ENCODE measurements around the gene TSKS.

The TSKS gene

GRCh38 chr19:49766007-49766929 lies 3.2 kb upstream of the TSKS start:
- Histone ChIP-seq H3K79me2 (peaks cover 35% of the 10 kb centered on the region), H3K4me1 (peaks cover 9% of the 10 kb centered on the region), H3K9ac (no peak overlapping the region), H3K27me3 (ENCODE audit: control insufficient read depth, insufficient read depth, low read length) (no peaks in the 10 kb centered on the region), H3K4me2 (ENCODE audit: low read length) (peak overlapping the region; percentile 78), H3K27ac (peak overlapping the region; percentile 87), H2AFZ (peak overlapping the region; percentile 91), H3K4me3 (ENCODE audit: low read depth, low read length) (peak overlapping the region; percentile 66), H3K9me3 (ENCODE audit: control insufficient read depth, low read length) (no peaks in the 10 kb centered on the region), H3K36me3 (ENCODE audit: control insufficient read depth, insufficient read depth, low read length) (no peaks in the 10 kb centered on the region)
- TF ChIP-seq CTCF (IDR thresholded peaks at IDR 0.05) = no peak

GRCh38 chr19:49764341-49764740 lies 1.2 kb upstream of the TSKS start:
- Histone ChIP-seq H3K9me3 (ENCODE audit: control insufficient read depth, low read length) (no peaks in the 10 kb centered on the region), H3K4me3 (ENCODE audit: low read depth, low read length) (no peak overlapping the region), H3K79me2 (peaks cover 24% of the 10 kb centered on the region), H3K36me3 (ENCODE audit: control insufficient read depth, insufficient read depth, low read length) (no peaks in the 10 kb centered on the region), H3K27ac (no peak overlapping the region), H3K4me2 (ENCODE audit: low read length) (no peak overlapping the region), H3K9ac (no peak overlapping the region), H2AFZ (no peak overlapping the region), H3K27me3 (ENCODE audit: control insufficient read depth, insufficient read depth, low read length) (no peaks in the 10 kb centered on the region), H3K4me1 (peaks cover 9% of the 10 kb centered on the region)
- TF ChIP-seq CTCF (IDR thresholded peaks at IDR 0.05) = no peak

GRCh38 chr19:49761625-49762311 lies 1.3 kb downstream of the TSKS start:
- Histone ChIP-seq H3K27me3 (ENCODE audit: control insufficient read depth, insufficient read depth, low read length) (no peaks in the 10 kb centered on the region), H3K4me3 (ENCODE audit: low read depth, low read length) (no peak overlapping the region), H3K27ac (peak overlapping the region; percentile 44), H3K9ac (no peak overlapping the region), H3K36me3 (ENCODE audit: control insufficient read depth, insufficient read depth, low read length) (no peaks in the 10 kb centered on the region), H3K79me2 (no peaks in the 10 kb centered on the region), H3K9me3 (ENCODE audit: control insufficient read depth, low read length) (no peaks in the 10 kb centered on the region), H3K4me1 (no peaks in the 10 kb centered on the region), H2AFZ (peak overlapping the region; percentile 38), H3K4me2 (ENCODE audit: low read length) (no peak overlapping the region)
- TF ChIP-seq CTCF (IDR thresholded peaks at IDR 0.05) = no peak

- H3K79me2 ChIP-seq = no peaks in the 10 kb centered on the region
- peak overlapping the region; percentile 44 for H3K27ac ChIP-seq
- H3K4me3 ChIP-seq (ENCODE audit: low read depth, low read length) = no peak overlapping the region
- no peak overlapping the region for H3K4me2 ChIP-seq (ENCODE audit: low read length)
- no peak for TF ChIP-seq CTCF (IDR thresholded peaks at IDR 0.05)
- H3K27me3 ChIP-seq (ENCODE audit: control insufficient read depth, insufficient read depth, low read length) = no peaks in the 10 kb centered on the region
- H3K9me3 ChIP-seq (ENCODE audit: control insufficient read depth, low read length) = no peaks in the 10 kb centered on the region
- no peaks in the 10 kb centered on the region for H3K4me1 ChIP-seq
- no peaks in the 10 kb centered on the region for H3K36me3 ChIP-seq (ENCODE audit: control insufficient read depth, insufficient read depth, low read length)
- H2AFZ ChIP-seq = peak overlapping the region; percentile 38
- H3K9ac ChIP-seq = no peak overlapping the region
Measured at GRCh38 chr19:49761249-49761624, 1.9 kb downstream of the TSKS start.

Data from parathyroid adenoma (tissue), 2 donors.